Vagina (tissue), 2 donors: Measurements from ENCODE around the gene KAT7.

Source experiments
- POLR2A ChIP-seq, 2 donors: fragments of 450-650 bp; IDR thresholded peaks; one replicate each; pipeline ENCODE4 v1.6.1; 2017; ENCODE audit warnings: antibody characterized with exemption in 2 of 2, mild to moderate bottlenecking in 2 of 2, moderate library complexity in 2 of 2
- TF ChIP-seq, protein P1 (sequence below), 3 experiments: fragments of 450-650 bp in 2 of 3; fragments of 200-600 bp in 1 of 3; sonication (generic) in 1 of 3; IDR thresholded peaks; one replicate each; pipeline ENCODE4 v1.5.1; 2017 to 2019; ENCODE audit warnings: antibody characterized with exemption in 3 of 3, mild to moderate bottlenecking in 2 of 3, moderate library complexity in 2 of 3

GRCh38 chr17:49783791-49784190 lies 4.7 kb upstream of the KAT7 start:
- TF ChIP-seq, protein P1, sequence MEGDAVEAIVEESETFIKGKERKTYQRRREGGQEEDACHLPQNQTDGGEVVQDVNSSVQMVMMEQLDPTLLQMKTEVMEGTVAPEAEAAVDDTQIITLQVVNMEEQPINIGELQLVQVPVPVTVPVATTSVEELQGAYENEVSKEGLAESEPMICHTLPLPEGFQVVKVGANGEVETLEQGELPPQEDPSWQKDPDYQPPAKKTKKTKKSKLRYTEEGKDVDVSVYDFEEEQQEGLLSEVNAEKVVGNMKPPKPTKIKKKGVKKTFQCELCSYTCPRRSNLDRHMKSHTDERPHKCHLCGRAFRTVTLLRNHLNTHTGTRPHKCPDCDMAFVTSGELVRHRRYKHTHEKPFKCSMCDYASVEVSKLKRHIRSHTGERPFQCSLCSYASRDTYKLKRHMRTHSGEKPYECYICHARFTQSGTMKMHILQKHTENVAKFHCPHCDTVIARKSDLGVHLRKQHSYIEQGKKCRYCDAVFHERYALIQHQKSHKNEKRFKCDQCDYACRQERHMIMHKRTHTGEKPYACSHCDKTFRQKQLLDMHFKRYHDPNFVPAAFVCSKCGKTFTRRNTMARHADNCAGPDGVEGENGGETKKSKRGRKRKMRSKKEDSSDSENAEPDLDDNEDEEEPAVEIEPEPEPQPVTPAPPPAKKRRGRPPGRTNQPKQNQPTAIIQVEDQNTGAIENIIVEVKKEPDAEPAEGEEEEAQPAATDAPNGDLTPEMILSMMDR (IDR thresholded peaks at IDR 0.05): no peak
- TF ChIP-seq POLR2A (IDR thresholded peaks at IDR 0.05): no peak
